Hepatic stellate cell (primary cell): ENCODE measurements around the gene OXCT2.

Source experiments
- DNase-seq: peaks from one replicate; pipeline ENCODE4 v3.0.0; 2011; ENCODE audit warnings: low spot score

Gene OXCT2

GRCh38 chr1:39733161-39733560 lies 38.0 kb downstream of the OXCT2 start:
- no peak for DNase-seq

- DNase-seq, result no peak
Measured at GRCh38 chr1:39732730-39733129, 38.4 kb downstream of the OXCT2 start.

GRCh38 chr1:39729842-39730241 lies 41.3 kb downstream of the OXCT2 start:
- no peak for DNase-seq

GRCh38 chr1:39729030-39729429 lies 42.1 kb downstream of the OXCT2 start:
- no peak for DNase-seq

- DNase-seq, result no peak
Measured at GRCh38 chr1:39727932-39728317, 43.2 kb downstream of the OXCT2 start.

- DNase-seq, result no peak
Measured at GRCh38 chr1:39727221-39727931, 43.8 kb downstream of the OXCT2 start.

- DNase-seq, result no peak
Measured at GRCh38 chr1:39726600-39726999, 44.5 kb downstream of the OXCT2 start.

GRCh38 chr1:39722495-39722894 lies 48.7 kb downstream of the OXCT2 start:
- DNase-seq, result no peak

GRCh38 chr1:39721664-39722063 lies 49.5 kb downstream of the OXCT2 start:
- no peak for DNase-seq

GRCh38 chr1:39720094-39720999 lies 50.8 kb downstream of the OXCT2 start:
- no peak for DNase-seq
